HFFc6 (cell line): Measurements from ENCODE around the gene PALLD. TPM values are rescaled to one million over a fixed set of nuclear protein-coding genes. Genes with fewer than 3 reads are reported as not detected.

Source experiments
- DNase-seq: peaks from one replicate; pipeline ENCODE4 v3.0.0-alpha.2; 2018
- H3K27ac Mint-ChIP-seq: 2 replicates; pipeline ENCODE4 v1.8.0; 2020; ENCODE audit warnings: mild to moderate bottlenecking, mixed read lengths
- H3K27me3 Mint-ChIP-seq: 2 replicates; pipeline ENCODE4 v1.8.0; 2021; ENCODE audit warnings: mild to moderate bottlenecking, moderate library complexity, mixed read lengths; ENCODE audit not compliant: insufficient read depth
- H3K36me3 Mint-ChIP-seq: 2 replicates; pipeline ENCODE4 v1.8.0; 2021; ENCODE audit warnings: low read depth, mixed read lengths
- H3K4me1 Mint-ChIP-seq: 2 replicates; pipeline ENCODE4 v1.8.0; 2020; ENCODE audit warnings: low read depth, mixed read lengths
- H3K4me3 Mint-ChIP-seq: 2 replicates; pipeline ENCODE4 v1.8.0; 2020; ENCODE audit warnings: mild to moderate bottlenecking, moderate library complexity, mixed read lengths
- H3K9me3 Mint-ChIP-seq: 2 replicates; pipeline ENCODE4 v1.8.0; 2020; ENCODE audit warnings: mild to moderate bottlenecking, mixed read lengths
- CTCF ChIP-seq: fragments of 200-600 bp; sonication (generic); IDR thresholded peaks from 2 replicates; pipeline ENCODE4 v1.5.0; 2021; ENCODE audit warnings: antibody characterized with exemption, mild to moderate bottlenecking
- total RNA-seq, 6 experiments: library from RNA; stranded (reverse); fragmentation: NEBNext Ultra II Directional; extraction: Animal tissue kit (Norgen Biotek cat#: 25700); gene quantifications; 2 replicates in 1 of 6; 3 replicates in 5 of 6; pipeline ENCODE4 v1.2.3, GENCODE V29; 2021

Gene PALLD
- total RNA-seq, 6 experiments from 2014 or later: 72.6 to 163 (median 149) TPM

GRCh38 chr4:168925789-168926490, 429.1 kb downstream of the PALLD start:
- no peak overlapping the region for H3K27ac Mint-ChIP-seq
- no peak for DNase-seq
- no peak overlapping the region for H3K4me3 Mint-ChIP-seq
- H3K27me3 Mint-ChIP-seq: peaks cover 6% of the 10 kb centered on the region
- TF ChIP-seq CTCF: no peak
- peaks cover 8% of the 10 kb centered on the region for H3K4me1 Mint-ChIP-seq
- H3K36me3 Mint-ChIP-seq: peaks cover 63% of the 10 kb centered on the region
- peaks cover 8% of the 10 kb centered on the region for H3K9me3 Mint-ChIP-seq

- Mint-ChIP-seq H3K4me1 (peaks cover 8% of the 10 kb centered on the region), H3K27me3 (peaks cover 8% of the 10 kb centered on the region), H3K27ac (no peak overlapping the region), H3K36me3 (peaks cover 67% of the 10 kb centered on the region), H3K4me3 (no peak overlapping the region), H3K9me3 (peaks cover 31% of the 10 kb centered on the region)
- no peak for TF ChIP-seq CTCF
- no peak for DNase-seq
These were observed 431.5 kb downstream of the PALLD start for GRCh38 chr4:168928346-168928745.

GRCh38 chr4:168928875-168929274, 432.0 kb downstream of the PALLD start:
- no peak overlapping the region for H3K4me3 Mint-ChIP-seq
- H3K27me3 Mint-ChIP-seq: peaks cover 8% of the 10 kb centered on the region
- H3K9me3 Mint-ChIP-seq: peaks cover 31% of the 10 kb centered on the region
- H3K36me3 Mint-ChIP-seq: peaks cover 64% of the 10 kb centered on the region
- no peak for TF ChIP-seq CTCF
- H3K4me1 Mint-ChIP-seq: peaks cover 2% of the 10 kb centered on the region
- no peak for DNase-seq
- H3K27ac Mint-ChIP-seq: no peak overlapping the region; the same call in 1 of the 2 replicates

- peaks cover 51% of the 10 kb centered on the region for H3K36me3 Mint-ChIP-seq
- no peaks in the 10 kb centered on the region for H3K4me1 Mint-ChIP-seq
- H3K27ac Mint-ChIP-seq: no peak overlapping the region
- DNase-seq: no peak
- TF ChIP-seq CTCF: no peak
- H3K27me3 Mint-ChIP-seq: peaks cover 11% of the 10 kb centered on the region
- H3K4me3 Mint-ChIP-seq: no peak overlapping the region; the same call in 1 of the 2 replicates
- peaks cover 31% of the 10 kb centered on the region for H3K9me3 Mint-ChIP-seq
These were observed 433.8 kb downstream of the PALLD start for GRCh38 chr4:168930413-168931196.

- Mint-ChIP-seq H3K36me3 (peaks cover 51% of the 10 kb centered on the region), H3K9me3 (peaks cover 31% of the 10 kb centered on the region), H3K27me3 (peaks cover 13% of the 10 kb centered on the region), H3K27ac (no peak overlapping the region), H3K4me3 (no peak overlapping the region), H3K4me1 (no peaks in the 10 kb centered on the region)
- DNase-seq: no peak
- no peak for TF ChIP-seq CTCF
These were observed 434.4 kb downstream of the PALLD start for GRCh38 chr4:168931215-168931650.
